Right atrium auricular region (tissue), 2 donors: ENCODE data around the gene UGCG. TPM values are rescaled to one million over a fixed set of nuclear protein-coding genes. Genes with fewer than 3 reads are reported as not detected.

Experiments used
- DNase-seq: peaks from one replicate; pipeline ENCODE4 v3.0.0-alpha.2; 2019; ENCODE audit warnings: low spot score
- H3K27ac ChIP-seq, 2 donors: fragments of 200-600 bp; sonication (generic); 1 replicate in 1 of 2; 2 replicates in 1 of 2; pipeline ENCODE4 v1.5.1; 2016 to 2019
- H3K27me3 ChIP-seq, 2 donors: fragments of 200-600 bp; sonication (generic); one replicate each; pipeline versions ENCODE4 v1.5.1 to v1.6.0; 2017 to 2019
- H3K36me3 ChIP-seq: fragments of 200-600 bp; sonication (generic); one replicate; pipeline ENCODE4 v1.5.1; 2016
- H3K4me1 ChIP-seq, 2 donors: fragments of 200-600 bp; sonication (generic); one replicate each; pipeline versions ENCODE4 v1.5.1 to v1.6.0; 2017 to 2019
- H3K4me3 ChIP-seq, 2 donors: fragments of 200-600 bp; sonication (generic); 1 replicate in 1 of 2; 2 replicates in 1 of 2; pipeline ENCODE4 v1.5.1; 2017 to 2019; ENCODE audit warnings: mild to moderate bottlenecking in 1 of 2, moderate library complexity in 1 of 2
- H3K9me3 ChIP-seq, 2 donors: fragments of 200-600 bp; sonication (generic); one replicate each; pipeline ENCODE4 v1.5.1; 2019
- total RNA-seq, 2 donors: library from RNA; depleted of rRNA; stranded (reverse); fragments of >200 nt; gene quantifications; one replicate each; pipeline ENCODE4 v1.1.0, GENCODE V29; 2016
- TF ChIP-seq, protein P1 (sequence below), 2 donors: fragments of 200-600 bp; sonication (generic); IDR thresholded peaks; one replicate each; pipeline ENCODE4 v1.5.1; 2019; ENCODE audit warnings: antibody characterized with exemption in 2 of 2

The UGCG gene
- total RNA-seq, 2 donors from 2014 or later: 10.3 to 10.8 TPM

- Histone ChIP-seq H3K9me3 (peaks cover 0 to under 1% of the 10 kb centered on the region in 2 donors), H3K27me3 (no peaks in the 10 kb centered on the region), H3K27ac (no peak overlapping the region), H3K4me3 (no peak overlapping the region), H3K36me3 (no peaks in the 10 kb centered on the region), H3K4me1 (no peaks in the 10 kb centered on the region)
- TF ChIP-seq, protein P1, sequence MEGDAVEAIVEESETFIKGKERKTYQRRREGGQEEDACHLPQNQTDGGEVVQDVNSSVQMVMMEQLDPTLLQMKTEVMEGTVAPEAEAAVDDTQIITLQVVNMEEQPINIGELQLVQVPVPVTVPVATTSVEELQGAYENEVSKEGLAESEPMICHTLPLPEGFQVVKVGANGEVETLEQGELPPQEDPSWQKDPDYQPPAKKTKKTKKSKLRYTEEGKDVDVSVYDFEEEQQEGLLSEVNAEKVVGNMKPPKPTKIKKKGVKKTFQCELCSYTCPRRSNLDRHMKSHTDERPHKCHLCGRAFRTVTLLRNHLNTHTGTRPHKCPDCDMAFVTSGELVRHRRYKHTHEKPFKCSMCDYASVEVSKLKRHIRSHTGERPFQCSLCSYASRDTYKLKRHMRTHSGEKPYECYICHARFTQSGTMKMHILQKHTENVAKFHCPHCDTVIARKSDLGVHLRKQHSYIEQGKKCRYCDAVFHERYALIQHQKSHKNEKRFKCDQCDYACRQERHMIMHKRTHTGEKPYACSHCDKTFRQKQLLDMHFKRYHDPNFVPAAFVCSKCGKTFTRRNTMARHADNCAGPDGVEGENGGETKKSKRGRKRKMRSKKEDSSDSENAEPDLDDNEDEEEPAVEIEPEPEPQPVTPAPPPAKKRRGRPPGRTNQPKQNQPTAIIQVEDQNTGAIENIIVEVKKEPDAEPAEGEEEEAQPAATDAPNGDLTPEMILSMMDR (IDR thresholded peaks at IDR 0.05): no peak
- DNase-seq: no peak
Measured at GRCh38 chr9:111857555-111858211, 38.9 kb upstream of the UGCG start.

- TF ChIP-seq, protein P1 (IDR thresholded peaks at IDR 0.05): no peak
Measured at GRCh38 chr9:111860443-111860842, 36.2 kb upstream of the UGCG start.

GRCh38 chr9:111863636-111864035 is 33.0 kb upstream of the UGCG start:
- no peaks in the 10 kb centered on the region for H3K27me3 ChIP-seq
- peaks cover 0 to 3% of the 10 kb centered on the region in 2 donors for H3K9me3 ChIP-seq
- H3K4me3 ChIP-seq: no peak overlapping the region
- no peak for DNase-seq
- no peak overlapping the region for H3K27ac ChIP-seq
- H3K36me3 ChIP-seq: no peaks in the 10 kb centered on the region
- H3K4me1 ChIP-seq: no peaks in the 10 kb centered on the region
- TF ChIP-seq, protein P1 (IDR thresholded peaks at IDR 0.05): no peak

More at GRCh38 chr9:111860443-111860842, 36.2 kb upstream of the UGCG start:
- H3K4me3 ChIP-seq: no peak overlapping the region
- no peaks in the 10 kb centered on the region for H3K36me3 ChIP-seq
- H3K27me3 ChIP-seq: no peaks in the 10 kb centered on the region
- peaks cover 0 to 3% of the 10 kb centered on the region in 2 donors for H3K9me3 ChIP-seq
- no peaks in the 10 kb centered on the region for H3K4me1 ChIP-seq
- H3K27ac ChIP-seq: no peak overlapping the region
- no peak for DNase-seq

GRCh38 chr9:111866976-111867375 is 29.6 kb upstream of the UGCG start:
- Histone ChIP-seq H3K36me3 (no peaks in the 10 kb centered on the region), H3K4me1 (no peaks in the 10 kb centered on the region), H3K9me3 (peaks cover 0 to 3% of the 10 kb centered on the region in 2 donors), H3K27me3 (no peaks in the 10 kb centered on the region), H3K4me3 (no peak overlapping the region), H3K27ac (no peak overlapping the region)
- TF ChIP-seq, protein P1 (IDR thresholded peaks at IDR 0.05): no peak
- no peak for DNase-seq

- no peak for DNase-seq
- Histone ChIP-seq H3K4me1 (no peaks in the 10 kb centered on the region), H3K4me3 (no peak overlapping the region), H3K36me3 (no peaks in the 10 kb centered on the region), H3K9me3 (no peaks in the 10 kb centered on the region), H3K27ac (no peak overlapping the region), H3K27me3 (no peaks in the 10 kb centered on the region)
- TF ChIP-seq, protein P1 (IDR thresholded peaks at IDR 0.05): no peak
Measured at GRCh38 chr9:111868475-111868874, 28.1 kb upstream of the UGCG start.
